Smooth muscle cell (in vitro differentiated cells): ENCODE results near the gene BLVRB. TPM values are rescaled to one million over a fixed set of nuclear protein-coding genes. Genes with fewer than 3 reads are reported as not detected.
A peak's percentile ranks its signal among the peaks of the same experiment; 100 is the strongest.
"Not testable (repeated sequence)": the region's sequence is repeated elsewhere in the genome, so short reads cannot be mapped to it uniquely, and the experiment has no call there.

ENCODE experiments used
- DNase-seq: peaks from one replicate; lab custom pipeline; 2025; ENCODE audit not compliant: unreplicated experiment; lab: John Stamatoyannopoulos, UW
- H2AFZ ChIP-seq: fragments of 200-600 bp; sonication (generic); 2 replicates; pipeline ENCODE4 v1.6.0; 2016; ENCODE audit warnings: antibody characterized with exemption, low read depth, mild to moderate bottlenecking
- H3F3A ChIP-seq: fragments of 200-600 bp; sonication (generic); 2 replicates; pipeline ENCODE4 v1.6.0; 2017; ENCODE audit warnings: antibody characterized with exemption, low read depth
- H3K27ac ChIP-seq: fragments of 200-600 bp; sonication (generic); 2 replicates; pipeline ENCODE4 v1.5.1; 2016; ENCODE audit warnings: low read depth, mild to moderate bottlenecking
- H3K27me3 ChIP-seq: fragments of 200-600 bp; sonication (generic); 2 replicates; pipeline ENCODE4 v1.6.1; 2016; ENCODE audit warnings: low read depth, mild to moderate bottlenecking
- H3K36me3 ChIP-seq: fragments of 200-600 bp; sonication (generic); 2 replicates; pipeline ENCODE4 v1.5.1; 2016; ENCODE audit warnings: low read depth
- H3K4me1 ChIP-seq: fragments of 200-600 bp; sonication (generic); 2 replicates; pipeline ENCODE4 v1.5.1; 2016; ENCODE audit warnings: low read depth
- H3K4me2 ChIP-seq: fragments of 200-600 bp; sonication (generic); 2 replicates; pipeline ENCODE4 v1.6.0; 2016; ENCODE audit warnings: mild to moderate bottlenecking
- H3K4me3 ChIP-seq: fragments of 200-600 bp; sonication (generic); 2 replicates; pipeline ENCODE4 v1.5.1; 2016; ENCODE audit warnings: mild to moderate bottlenecking
- H3K79me2 ChIP-seq: fragments of 200-600 bp; sonication (generic); 2 replicates; pipeline ENCODE4 v1.6.0; 2016; ENCODE audit warnings: low read depth, mild to moderate bottlenecking
- H3K9ac ChIP-seq: fragments of 200-600 bp; sonication (generic); 2 replicates; pipeline ENCODE4 v1.6.0; 2016; ENCODE audit warnings: low read depth
- H3K9me3 ChIP-seq: fragments of 200-600 bp; sonication (generic); replicated peaks from 2 replicates; pipeline ENCODE4 v1.5.1; 2016; ENCODE audit warnings: low read depth
- H4K20me1 ChIP-seq: fragments of 200-600 bp; sonication (generic); 2 replicates; pipeline ENCODE4 v1.6.0; 2016; ENCODE audit warnings: low read depth
- CTCF ChIP-seq: fragments of 200-600 bp; sonication (generic); IDR thresholded peaks from 2 replicates; pipeline ENCODE4 v1.5.1; 2017; ENCODE audit warnings: borderline replicate concordance, mild to moderate bottlenecking, antibody characterized with exemption; ENCODE audit not compliant: insufficient read depth, poor library complexity, severe bottlenecking
- WGBS: methylation state at CpG from one replicate; pipeline ENCODE4 v1.1.7; 2016; ENCODE audit warnings: low lambda C conversion rate; 5-methylcytosine and 5-hydroxymethylcytosine counted together
- polyA plus RNA-seq: library from polyadenylated mRNA; unstranded; fragments of >200 nt; fragmentation: Nextera tagmentation; extraction: Ambion mirVana; gene quantifications from 2 replicates; pipeline ENCODE4 v1.2.1, GENCODE V29; 2016
- total RNA-seq: library from RNA; depleted of rRNA; stranded (reverse); fragments of >200 nt; gene quantifications from 2 replicates; pipeline ENCODE4 v1.2.3, GENCODE V29; 2014

The BLVRB gene
- total and polyA plus RNA-seq, 2 experiments from 2014 or later = 50.3 to 86.4 TPM

- H3K4me1 ChIP-seq = peaks cover 16% of the 10 kb centered on the region
- peaks cover 30% of the 10 kb centered on the region for H3F3A ChIP-seq
- peaks cover 3% of the 10 kb centered on the region for H3K79me2 ChIP-seq
- no peaks in the 10 kb centered on the region for H3K36me3 ChIP-seq
- no peak for DNase-seq
- H3K4me2 ChIP-seq = no peak overlapping the region
- no peak overlapping the region for H3K9ac ChIP-seq
- no peaks in the 10 kb centered on the region for H3K9me3 ChIP-seq
- H3K27ac ChIP-seq = peak overlapping the region; percentile 95
- H4K20me1 ChIP-seq = no peaks in the 10 kb centered on the region
- no peak for TF ChIP-seq CTCF
- H3K4me3 ChIP-seq = no peak overlapping the region
- 94% methylated on average over 3 of the region's 3 CpGs for WGBS
- no peak overlapping the region for H2AFZ ChIP-seq
- no peaks in the 10 kb centered on the region for H3K27me3 ChIP-seq
Observed at GRCh38 chr19:40431698-40432097, 33.8 kb downstream of the BLVRB start.

GRCh38 chr19:40430242-40430641 is 35.3 kb downstream of the BLVRB start:
- 99% methylated on average over 10 of the region's 10 CpGs for WGBS
- DNase-seq, H3K4me3 ChIP-seq: not testable (repeated sequence)

GRCh38 chr19:40428197-40428596 is 37.3 kb downstream of the BLVRB start:
- 95% methylated on average over 7 of the region's 7 CpGs for WGBS
- not testable (repeated sequence) for H3K9me3 ChIP-seq, H3K4me2 ChIP-seq, H3K27ac ChIP-seq, H3K4me3 ChIP-seq, DNase-seq, H3K9ac ChIP-seq, H2AFZ ChIP-seq, H3K36me3 ChIP-seq, H3K27me3 ChIP-seq
- Histone ChIP-seq H3F3A (peaks cover 31% of the 10 kb centered on the region), H3K4me1 (peaks cover 18% of the 10 kb centered on the region), H4K20me1 (peaks cover 17% of the 10 kb centered on the region), H3K79me2 (peaks cover 21% of the 10 kb centered on the region)

More at GRCh38 chr19:40430242-40430641, 35.3 kb downstream of the BLVRB start:
- not testable (repeated sequence) for H3K4me2 ChIP-seq, H3K9ac ChIP-seq, H2AFZ ChIP-seq, H3K27ac ChIP-seq, H3K27me3 ChIP-seq, H4K20me1 ChIP-seq, H3K79me2 ChIP-seq, H3K36me3 ChIP-seq, H3K9me3 ChIP-seq
- H3K4me1 ChIP-seq = peaks cover 16% of the 10 kb centered on the region
- peaks cover 30% of the 10 kb centered on the region for H3F3A ChIP-seq

- Histone ChIP-seq H3K27me3 (no peaks in the 10 kb centered on the region), H2AFZ (peak within 1 kb of the TSS; percentile 87), H3F3A (peaks cover 17% of the 10 kb centered on the region), H3K4me3 (peak within 1 kb of the TSS; percentile 92), H3K36me3 (no peaks in the 10 kb centered on the region), H3K9ac (peak within 1 kb of the TSS; percentile 98), H3K4me1 (peaks cover 18% of the 10 kb centered on the region), H3K27ac (peak within 1 kb of the TSS; percentile 97), H3K9me3 (no peaks in the 10 kb centered on the region), H3K4me2 (peak within 1 kb of the TSS; percentile 100), H4K20me1 (peaks cover 29% of the 10 kb centered on the region), H3K79me2 (peaks cover 39% of the 10 kb centered on the region)
- 1% methylated on average over 61 of the region's 75 CpGs for WGBS
- DNase-seq = peak; percentile 97
- TF ChIP-seq CTCF = peak; percentile 81
Observed at GRCh38 chr19:40425450-40426287, 39.9 kb downstream of the BLVRB start, which contains the start of gene SERTAD1. Gene SERTAD1, minus strand, starts transcription at chr19:40425992. Its CDS starts 2,446 bp downstream, at chr19:40423546.
